GM12878 (cell line): ENCODE measurements around the gene CRTC1. TPM values are rescaled to one million over a fixed set of nuclear protein-coding genes. Genes with fewer than 3 reads are reported as not detected.

Experiments used
- ATAC-seq: fragments of 200-7000 bp; cut with Tn5 transposase; 3 replicates; pipeline ENCODE4 v1.9.1; 2020; ENCODE audit warnings: mild to moderate bottlenecking, moderate library complexity
- BruUV-seq: library from RNA; stranded (reverse); fragments of 400-500 nt; replicated peaks from 2 replicates; lab custom pipeline; 2021; lab: Mats Ljungman, UMichigan
- CTCF ChIA-PET: fragments of 300-600 bp; sonication (Branson Sonifier 250); formaldehyde crosslinking; extraction: SDS; loops from one replicate; lab custom pipeline; 2021; ENCODE audit warnings: inconsistent platforms; lab: Yijun Ruan, JAX
- POLR2A ChIA-PET: fragments of 350-600 bp; formaldehyde crosslinking; extraction: SDS; loops from one replicate; lab custom pipeline; 2021; ENCODE audit warnings: inconsistent platforms; lab: Charles Lee
- RAD21 ChIA-PET: fragments of 300-600 bp; sonication (Branson Sonifier 250); formaldehyde crosslinking; loops from one replicate; lab custom pipeline; 2023; ENCODE audit warnings: antibody characterized with exemption; ENCODE audit not compliant: unreplicated experiment; lab: Charles Lee
- SMC1A ChIA-PET: fragments of 300-600 bp; sonication (Branson Sonifier 250); formaldehyde crosslinking; loops from one replicate; lab custom pipeline; 2023; ENCODE audit not compliant: unreplicated experiment, uncharacterized antibody; lab: Charles Lee
- DNase-seq: peaks from one replicate; pipeline ENCODE4 v3.0.0-alpha.2; 2011; ENCODE audit warnings: low read depth, low spot score
- FAIRE-seq: peaks from 3 replicates; lab custom pipeline; 2011; peaks lifted over from hg19 to GRCh38; lab: Jason Lieb, UNC
- H2AFZ ChIP-seq: 2 replicates; pipeline ENCODE4 v1.6.0; 2011; ENCODE audit warnings: low read depth, low read length, control low read depth; ENCODE audit not compliant: control insufficient read depth
- H3K27ac ChIP-seq: 2 replicates; pipeline ENCODE4 v1.5.1; 2011; ENCODE audit warnings: control low read depth; ENCODE audit not compliant: control insufficient read depth, insufficient read depth
- H3K27me3 ChIP-seq, 2 experiments: replicated peaks in 1 of 2; 2 replicates each; pipeline versions ENCODE4 v1.6.0 to v1.6.1; 2011; ENCODE audit warnings: low read length in 1 of 2; ENCODE audit not compliant: control insufficient read depth in 2 of 2, insufficient read depth in 2 of 2
- H3K36me3 ChIP-seq, 2 experiments: 2 replicates each; pipeline ENCODE4 v1.5.1; 2011; ENCODE audit warnings: low read length in 1 of 2; ENCODE audit not compliant: control insufficient read depth in 2 of 2, insufficient read depth in 2 of 2
- H3K4me1 ChIP-seq: 2 replicates; pipeline ENCODE4 v1.6.1; 2011; ENCODE audit warnings: mild to moderate bottlenecking, low read length, moderate library complexity, mixed read lengths; ENCODE audit not compliant: control insufficient read depth, insufficient read depth
- H3K4me2 ChIP-seq: 2 replicates; pipeline ENCODE4 v1.6.0; 2011; ENCODE audit warnings: control low read depth; ENCODE audit not compliant: control insufficient read depth, insufficient read depth
- H3K4me3 ChIP-seq: fragments of 200-600 bp; sonication (generic); 2 replicates; pipeline ENCODE4 v1.5.1; 2016
- H3K79me2 ChIP-seq: 2 replicates; pipeline ENCODE4 v1.6.0; 2011; ENCODE audit warnings: low read length; ENCODE audit not compliant: control insufficient read depth, insufficient read depth
- H3K9ac ChIP-seq: 2 replicates; pipeline ENCODE4 v1.8.0; 2011; ENCODE audit warnings: low read length, control low read depth, mixed read lengths; ENCODE audit not compliant: control insufficient read depth, insufficient read depth
- H3K9me3 ChIP-seq: replicated peaks from 3 replicates; pipeline ENCODE4 v1.5.1; 2011; ENCODE audit warnings: mild to moderate bottlenecking, low read length; ENCODE audit not compliant: control insufficient read depth, insufficient read depth
- H4K20me1 ChIP-seq: 2 replicates; pipeline ENCODE4 v1.6.0; 2011; ENCODE audit not compliant: control insufficient read depth, insufficient read depth
- FOXK2 ChIP-seq: fragments of 450-650 bp; IDR thresholded peaks from 2 replicates; pipeline ENCODE4 v1.6.1; 2017; ENCODE audit warnings: mild to moderate bottlenecking, moderate library complexity
- HDAC6 ChIP-seq: fragments of 200-600 bp; sonication (generic); IDR thresholded peaks from one replicate; pipeline ENCODE4 v1.8.0; 2017; ENCODE audit warnings: antibody characterized with exemption; ENCODE audit not compliant: unreplicated experiment
- JUNB ChIP-seq: IDR thresholded peaks from 2 replicates; pipeline ENCODE4 v1.6.1; 2016; ENCODE audit warnings: antibody characterized with exemption, mild to moderate bottlenecking
- JUND ChIP-seq: IDR thresholded peaks from 2 replicates; pipeline ENCODE4 v1.6.1; 2012; ENCODE audit warnings: low read depth, mild to moderate bottlenecking, low read length, improper control_type of control experiment, moderate library complexity
- KAT2A ChIP-seq: conservative IDR thresholded peaks from 2 replicates; pipeline ENCODE4 v1.6.1; 2011; ENCODE audit warnings: low read depth, low read length; ENCODE audit not compliant: control insufficient read depth
- KLF5 ChIP-seq: fragments of 450-650 bp; IDR thresholded peaks from 2 replicates; pipeline ENCODE4 v1.6.1; 2014; ENCODE audit warnings: mild to moderate bottlenecking; ENCODE audit not compliant: partially characterized antibody
- POLR2A ChIP-seq: IDR thresholded peaks from 2 replicates; pipeline ENCODE4 v1.6.1; 2011; ENCODE audit warnings: low read depth, mild to moderate bottlenecking, low read length
- POLR2AphosphoS5 ChIP-seq: IDR thresholded peaks from 2 replicates; pipeline ENCODE4 v1.6.1; 2011; ENCODE audit warnings: mild to moderate bottlenecking, low read length, inconsistent platforms
- SREBF1 ChIP-seq: IDR thresholded peaks from 2 replicates; pipeline ENCODE4 v1.6.1; 2012; ENCODE audit warnings: mild to moderate bottlenecking, low read length
- STAT1 ChIP-seq: fragments of 450-650 bp; conservative IDR thresholded peaks from 2 replicates; pipeline ENCODE4 v1.6.1; 2014; ENCODE audit warnings: antibody characterized with exemption, mild to moderate bottlenecking
- TARDBP ChIP-seq: IDR thresholded peaks from 2 replicates; pipeline ENCODE4 v1.6.1; 2016; ENCODE audit warnings: borderline replicate concordance
- ZBED1 ChIP-seq: IDR thresholded peaks from 2 replicates; pipeline ENCODE4 v1.6.1; 2016; ENCODE audit warnings: borderline replicate concordance
- ZNF24 ChIP-seq: fragments of 450-650 bp; IDR thresholded peaks from 2 replicates; pipeline ENCODE4 v1.6.1; 2017; ENCODE audit warnings: antibody characterized with exemption, mild to moderate bottlenecking
- WGBS: methylation state at CpG from one replicate; pipeline ENCODE4 v1.1.6; 2016; ENCODE audit warnings: low lambda C conversion rate; ENCODE audit not compliant: insufficient replicate concordance, insufficient coverage; ENCODE audit errors: missing lambda C conversion rate; 5-methylcytosine and 5-hydroxymethylcytosine counted together
- in situ Hi-C: fragments of 300-500 bp; cut with MboI; formaldehyde crosslinking; loops from 9 replicates; pipeline ENCODE4 v1.14.3; 2018; ENCODE audit warnings: mixed read lengths
- intact Hi-C: fragments of 100-400 bp; cut with micrococcal nuclease; formaldehyde crosslinking; loops from one replicate; pipeline ENCODE4 v1.14.2; 2022; ENCODE audit not compliant: unreplicated experiment
- polyA plus RNA-seq, 11 experiments: library from polyadenylated mRNA; depleted of rRNA in 4 of 11; unstranded in 6 of 11; stranded (reverse) in 5 of 11; fragments of >200 nt; fragmentation: Nextera tagmentation in 4 of 11; fragmentation: Illumina TruSeq in 1 of 11; extraction: Ambion mirVana in 4 of 11; extraction: Trizol in 1 of 11; gene quantifications; 1 replicate in 1 of 11; 2 replicates in 10 of 11; pipeline versions ENCODE4 v1.2.1 to v1.2.3, GENCODE V29; 2011 to 2016; ENCODE audit warnings: inconsistent platforms in 2 of 11, missing spikeins in 2 of 11, low read depth in 1 of 11
- total RNA-seq, 4 experiments: library from RNA; depleted of rRNA in 3 of 4; stranded (reverse); fragments of >200 nt in 3 of 4; fragmentation: Illumina TruSeq in 1 of 4; extraction: Trizol in 1 of 4; gene quantifications; 2 replicates each; pipeline versions ENCODE4 v1.2.1 to v1.2.3, GENCODE V29; 2013 to 2021
- TF ChIP-seq, protein P1 (sequence below): fragments of 450-650 bp; IDR thresholded peaks from 2 replicates; pipeline ENCODE4 v1.6.1; 2017; ENCODE audit warnings: mild to moderate bottlenecking

The CRTC1 gene
- total and polyA plus RNA-seq, 10 of the 15 experiments (the other 5 are each of a cell fraction or from before 2014, with no cell fraction given), result 0.02 to 4.6 (median 1.1) TPM; not detected in 1

GRCh38 chr19:18650468-18651041 is 32.9 kb upstream of the CRTC1 start:
- BruUV-seq, result no TSS peak
- ATAC-seq, result no peak
- H3K4me2 ChIP-seq, result no peak overlapping the region
- ChIA-PET SMC1A (no interaction called here), RAD21 (no interaction called here), CTCF (no interaction called here), POLR2A (no interaction called here)
- no peak overlapping the region for H3K27ac ChIP-seq
- no peak for FAIRE-seq
- no peak overlapping the region for H3K4me3 ChIP-seq
- in situ Hi-C loops (no loop called here), intact Hi-C loops (no loop called here)
- H3K9ac ChIP-seq, result no peak overlapping the region
- no peaks in the 10 kb centered on the region for H3K9me3 ChIP-seq
- H3K4me1 ChIP-seq, result peaks cover 18% of the 10 kb centered on the region
- no peaks in the 10 kb centered on the region for H3K79me2 ChIP-seq
- H3K36me3 ChIP-seq, result no peaks in the 10 kb centered on the region; a peak in 2 of 4 replicates
- H2AFZ ChIP-seq, result no peak overlapping the region
- TF ChIP-seq STAT1 (no peak), TARDBP (no peak), POLR2A (0 out of 2 replicates have a peak, but pooled peaks have one; percentile 7), ZBED1 (no peak), FOXK2 (no peak), JUNB (no peak)
- WGBS, result 79% methylated on average over 28 of the region's 34 CpGs
- peaks cover 9% of the 10 kb centered on the region; the same call in 1 of the 2 replicates for H4K20me1 ChIP-seq
- no peak for DNase-seq
- no peaks in the 10 kb centered on the region for H3K27me3 ChIP-seq

- FAIRE-seq (no peak), DNase-seq (no peak), ATAC-seq (no peak)
- H3K9me3 ChIP-seq, result no peaks in the 10 kb centered on the region
- no peak overlapping the region for H3K27ac ChIP-seq
- WGBS, result 21% methylated on average over 1 of the region's 1 CpG
- no peak overlapping the region for H3K4me3 ChIP-seq
- no peaks in the 10 kb centered on the region for H3K27me3 ChIP-seq
- no peak overlapping the region for H3K4me2 ChIP-seq
- BruUV-seq, result no TSS peak
- in situ Hi-C loops, result no loop called here
- ChIA-PET POLR2A (no interaction called here), RAD21 (no interaction called here), SMC1A (no interaction called here), CTCF (no interaction called here)
- no peaks in the 10 kb centered on the region; a peak in 2 of 4 replicates for H3K36me3 ChIP-seq
- H3K9ac ChIP-seq, result no peak overlapping the region
- no peak overlapping the region for H2AFZ ChIP-seq
- TF ChIP-seq JUND (no peak), ZNF24 (no peak), POLR2AphosphoS5 (no peak), KLF5 (no peak), SREBF1 (no peak), HDAC6 (no peak), KAT2A (no peak)
- TF ChIP-seq, protein P1, sequence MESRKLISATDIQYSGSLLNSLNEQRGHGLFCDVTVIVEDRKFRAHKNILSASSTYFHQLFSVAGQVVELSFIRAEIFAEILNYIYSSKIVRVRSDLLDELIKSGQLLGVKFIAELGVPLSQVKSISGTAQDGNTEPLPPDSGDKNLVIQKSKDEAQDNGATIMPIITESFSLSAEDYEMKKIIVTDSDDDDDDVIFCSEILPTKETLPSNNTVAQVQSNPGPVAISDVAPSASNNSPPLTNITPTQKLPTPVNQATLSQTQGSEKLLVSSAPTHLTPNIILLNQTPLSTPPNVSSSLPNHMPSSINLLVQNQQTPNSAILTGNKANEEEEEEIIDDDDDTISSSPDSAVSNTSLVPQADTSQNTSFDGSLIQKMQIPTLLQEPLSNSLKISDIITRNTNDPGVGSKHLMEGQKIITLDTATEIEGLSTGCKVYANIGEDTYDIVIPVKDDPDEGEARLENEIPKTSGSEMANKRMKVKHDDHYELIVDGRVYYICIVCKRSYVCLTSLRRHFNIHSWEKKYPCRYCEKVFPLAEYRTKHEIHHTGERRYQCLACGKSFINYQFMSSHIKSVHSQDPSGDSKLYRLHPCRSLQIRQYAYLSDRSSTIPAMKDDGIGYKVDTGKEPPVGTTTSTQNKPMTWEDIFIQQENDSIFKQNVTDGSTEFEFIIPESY, result no peak
- peaks cover 18% of the 10 kb centered on the region for H3K4me1 ChIP-seq
- peaks cover 9% of the 10 kb centered on the region; the same call in 1 of the 2 replicates for H4K20me1 ChIP-seq
- no peaks in the 10 kb centered on the region for H3K79me2 ChIP-seq
- intact Hi-C loops, result no loop called here
Measured at GRCh38 chr19:18651300-18651699, 32.2 kb upstream of the CRTC1 start.
